Measurements from ENCODE around the gene HJV. TPM values are rescaled to one million over a fixed set of nuclear protein-coding genes. Genes with fewer than 3 reads are reported as not detected.
A peak's percentile ranks its signal among the peaks of the same experiment; 100 is the strongest.

Gene HJV
- total and polyA plus RNA-seq, 2 donors (not counting 1 experiment from before 2014, with no cell fraction given), result not detected

GRCh38 chr1:145991735-145992412 lies 29.7 kb downstream of the HJV start:
- peak overlapping the region in 2 of 4 experiments; percentile 79 to 98 for H3K4me3 ChIP-seq (replicated peaks in 1 of 4; ENCODE audit: control extremely low read depth in 1 of 4, insufficient read depth in 1 of 4, low read depth in 3 of 4, low read length in 4 of 4)
- H4K20me1 ChIP-seq (ENCODE audit: control insufficient read depth, extremely low read depth, insufficient read depth, low read length), result no peaks in the 10 kb centered on the region
- H3K9me3 ChIP-seq (ENCODE audit: control insufficient read depth, insufficient read depth, low read depth, low read length), result no peaks in the 10 kb centered on the region
- H3K9ac ChIP-seq (ENCODE audit: insufficient read depth, low read length), result no peak overlapping the region
- no peak overlapping the region for H3K27ac ChIP-seq (ENCODE audit: insufficient read depth, low read length)
- peaks cover 17% of the 10 kb centered on the region for H3K79me2 ChIP-seq (ENCODE audit: control insufficient read depth, insufficient read depth, low read length)
- no peak overlapping the region for H2AFZ ChIP-seq (ENCODE audit: low read length)
- H3K4me2 ChIP-seq (ENCODE audit: extremely low read depth, insufficient read depth, low read length), result no peak overlapping the region
- peaks cover 4% of the 10 kb centered on the region for H3K36me3 ChIP-seq (ENCODE audit: control insufficient read depth, insufficient read depth, low read length)
- peaks cover 6% of the 10 kb centered on the region for H3K4me1 ChIP-seq (ENCODE audit: control insufficient read depth, extremely low read depth, insufficient read depth, low read length)
- H3K27me3 ChIP-seq (ENCODE audit: control insufficient read depth, insufficient read depth, low read length), result no peaks in the 10 kb centered on the region
- TF ChIP-seq EZH2 (IDR thresholded peaks at IDR 0.05; ENCODE audit: low read length, missing control alignments), result no peak
- TF ChIP-seq CTCF (conservative IDR thresholded peaks at IDR 0.05 in 1 of 2, IDR thresholded peaks at IDR 0.05 in 1 of 2; ENCODE audit: low read depth in 1 of 2, low read length in 2 of 2), result no peak
- peak in 1 of 2 donors; percentile 55 for DNase-seq (ENCODE audit: low read depth in 2 of 2)

GRCh38 chr1:145990249-145990855 lies 31.2 kb downstream of the HJV start:
- Histone ChIP-seq H3K36me3 (ENCODE audit: control insufficient read depth, insufficient read depth, low read length) (peaks cover 4% of the 10 kb centered on the region), H3K9ac (ENCODE audit: insufficient read depth, low read length) (no peak overlapping the region), H3K79me2 (ENCODE audit: control insufficient read depth, insufficient read depth, low read length) (peaks cover 8% of the 10 kb centered on the region), H4K20me1 (ENCODE audit: control insufficient read depth, extremely low read depth, insufficient read depth, low read length) (no peaks in the 10 kb centered on the region), H3K9me3 (ENCODE audit: control insufficient read depth, insufficient read depth, low read depth, low read length) (no peaks in the 10 kb centered on the region), H3K4me1 (ENCODE audit: control insufficient read depth, extremely low read depth, insufficient read depth, low read length) (peaks cover 9% of the 10 kb centered on the region), H3K27ac (ENCODE audit: insufficient read depth, low read length) (no peak overlapping the region), H2AFZ (ENCODE audit: low read length) (no peak overlapping the region), H3K4me2 (ENCODE audit: extremely low read depth, insufficient read depth, low read length) (no peak overlapping the region), H3K4me3 (replicated peaks in 1 of 4; ENCODE audit: control extremely low read depth in 1 of 4, insufficient read depth in 1 of 4, low read depth in 3 of 4, low read length in 4 of 4) (peak overlapping the region in 1 of 4 experiments; percentile 9), H3K27me3 (ENCODE audit: control insufficient read depth, insufficient read depth, low read length) (no peaks in the 10 kb centered on the region)
- DNase-seq (ENCODE audit: low read depth in 2 of 2), result no peak
- TF ChIP-seq CTCF (conservative IDR thresholded peaks at IDR 0.05 in 1 of 2, IDR thresholded peaks at IDR 0.05 in 1 of 2; ENCODE audit: low read depth in 1 of 2, low read length in 2 of 2) (no peak), EZH2 (IDR thresholded peaks at IDR 0.05; ENCODE audit: low read length, missing control alignments) (no peak)

- no peaks in the 10 kb centered on the region for H3K79me2 ChIP-seq (ENCODE audit: control insufficient read depth, insufficient read depth, low read length)
- H3K4me3 ChIP-seq (replicated peaks in 1 of 4; ENCODE audit: control extremely low read depth in 1 of 4, insufficient read depth in 1 of 4, low read depth in 3 of 4, low read length in 4 of 4), result no peak overlapping the region
- TF ChIP-seq EZH2 (IDR thresholded peaks at IDR 0.05; ENCODE audit: low read length, missing control alignments) (no peak), CTCF (conservative IDR thresholded peaks at IDR 0.05 in 1 of 2, IDR thresholded peaks at IDR 0.05 in 1 of 2; ENCODE audit: low read depth in 1 of 2, low read length in 2 of 2) (no peak)
Measured at GRCh38 chr1:145988773-145989172, 32.8 kb downstream of the HJV start.

More at GRCh38 chr1:145988773-145989172, 32.8 kb downstream of the HJV start:
- Histone ChIP-seq H3K27me3 (ENCODE audit: control insufficient read depth, insufficient read depth, low read length) (no peaks in the 10 kb centered on the region), H4K20me1 (ENCODE audit: control insufficient read depth, extremely low read depth, insufficient read depth, low read length) (no peaks in the 10 kb centered on the region), H3K9ac (ENCODE audit: insufficient read depth, low read length) (no peak overlapping the region), H3K4me1 (ENCODE audit: control insufficient read depth, extremely low read depth, insufficient read depth, low read length) (peaks cover 10% of the 10 kb centered on the region), H3K4me2 (ENCODE audit: extremely low read depth, insufficient read depth, low read length) (no peak overlapping the region), H2AFZ (ENCODE audit: low read length) (no peak overlapping the region), H3K36me3 (ENCODE audit: control insufficient read depth, insufficient read depth, low read length) (no peaks in the 10 kb centered on the region), H3K27ac (ENCODE audit: insufficient read depth, low read length) (no peak overlapping the region), H3K9me3 (ENCODE audit: control insufficient read depth, insufficient read depth, low read depth, low read length) (no peaks in the 10 kb centered on the region)
- no peak for DNase-seq (ENCODE audit: low read depth in 2 of 2)
